ENCODE results near the gene PRRC2A.

The PRRC2A gene

GRCh38 chr6:31619805-31620585 is 520 bp upstream of the PRRC2A start:
- DNase-seq = peak; percentile 97
- Histone ChIP-seq H3K9me3 (no peaks in the 10 kb centered on the region), H3K36me3 (peaks cover 32% of the 10 kb centered on the region), H3K4me3 (ENCODE audit: low read depth, low read length) (peak overlapping the region; percentile 70), H3K4me1 (no peaks in the 10 kb centered on the region), H3K27me3 (no peaks in the 10 kb centered on the region)
- no peak for TF ChIP-seq CTCF (IDR thresholded peaks at IDR 0.05; ENCODE audit: low read depth, low read length)

DNA sequence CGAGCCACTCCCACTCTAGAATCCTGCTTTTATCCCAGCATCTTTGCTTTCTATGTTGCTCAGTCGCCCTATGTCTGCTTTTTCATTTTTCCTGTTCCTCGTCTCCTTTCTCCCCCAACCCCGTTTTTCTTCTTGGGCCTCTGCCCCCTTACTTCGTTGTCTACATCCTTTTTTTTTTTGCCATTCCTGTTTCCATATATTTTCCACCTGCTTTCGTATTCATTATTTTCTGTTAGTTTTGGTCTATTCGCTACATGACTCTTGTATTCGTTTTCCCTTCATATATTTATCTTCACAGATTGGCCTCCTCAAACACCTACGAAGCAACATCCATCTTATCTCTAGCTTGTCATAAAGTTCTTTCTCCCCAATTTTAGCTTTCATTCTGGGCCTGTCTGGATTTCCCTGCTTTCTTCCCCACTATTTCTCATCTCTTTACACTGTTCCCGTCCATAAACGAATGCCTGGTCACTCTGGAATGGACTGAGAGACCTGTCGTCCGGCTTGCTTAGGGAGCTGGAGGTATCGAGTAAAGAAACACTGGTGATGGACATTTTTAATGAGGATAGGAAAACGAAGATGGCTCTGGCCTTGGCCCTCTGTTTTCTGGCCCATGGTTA is 915 bp downstream of the PRRC2A start:
- DNase-seq = no peak
- Histone ChIP-seq H3K9me3 (no peaks in the 10 kb centered on the region), H3K4me3 (ENCODE audit: low read depth, low read length) (peak overlapping the region; percentile 85), H3K36me3 (peaks cover 46% of the 10 kb centered on the region), H3K4me1 (no peaks in the 10 kb centered on the region), H3K27me3 (no peaks in the 10 kb centered on the region)
- TF ChIP-seq CTCF (IDR thresholded peaks at IDR 0.05; ENCODE audit: low read depth, low read length) = no peak

DNA sequence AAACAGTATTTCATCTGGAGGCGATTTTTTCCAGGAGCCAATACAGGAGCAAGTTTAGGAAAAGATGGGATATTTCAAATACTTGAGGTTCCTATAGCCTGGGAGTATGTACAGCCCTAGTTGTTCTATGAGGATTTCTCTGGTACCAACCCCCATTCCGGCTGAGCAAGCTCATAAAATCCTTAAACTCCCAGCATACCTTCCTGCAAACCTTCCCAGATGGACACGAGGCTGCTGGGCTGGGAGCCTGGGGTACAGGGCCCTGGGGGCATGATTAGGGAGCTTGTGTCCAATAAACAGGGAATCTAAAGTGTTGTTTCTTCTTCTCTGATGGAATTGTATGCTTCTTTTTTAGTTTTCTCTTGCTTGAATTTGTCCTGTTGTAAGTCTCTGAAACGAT is 1.5 kb downstream of the PRRC2A start:
- peak overlapping the region; percentile 85 for H3K4me3 ChIP-seq (ENCODE audit: low read depth, low read length)
- H3K27me3 ChIP-seq = no peaks in the 10 kb centered on the region
- peaks cover 52% of the 10 kb centered on the region for H3K36me3 ChIP-seq
- H3K9me3 ChIP-seq = no peaks in the 10 kb centered on the region
- TF ChIP-seq CTCF (IDR thresholded peaks at IDR 0.05; ENCODE audit: low read depth, low read length) = no peak
- H3K4me1 ChIP-seq = no peaks in the 10 kb centered on the region
- DNase-seq = no peak

DNA sequence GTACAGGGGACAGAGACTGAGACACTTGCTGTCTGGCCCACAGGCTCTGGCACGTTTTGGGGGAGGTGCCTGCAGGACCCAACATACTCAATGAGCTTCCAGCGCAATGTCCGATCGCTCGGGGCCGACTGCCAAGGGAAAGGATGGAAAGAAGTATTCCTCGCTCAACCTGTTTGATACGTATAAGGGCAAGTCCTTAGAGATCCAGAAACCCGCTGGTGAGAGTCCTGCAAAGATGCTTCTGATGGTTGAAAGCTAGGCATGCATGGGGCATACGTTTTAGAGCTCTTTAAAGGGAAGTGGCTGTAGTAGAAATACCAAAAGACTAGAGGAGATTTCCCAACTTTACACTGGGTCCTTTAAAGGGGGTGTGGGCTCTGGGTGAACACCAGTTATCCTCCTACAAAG is 2.2 kb downstream of the PRRC2A start:
- no peaks in the 10 kb centered on the region for H3K4me1 ChIP-seq
- no peaks in the 10 kb centered on the region for H3K27me3 ChIP-seq
- peaks cover 59% of the 10 kb centered on the region for H3K36me3 ChIP-seq
- no peaks in the 10 kb centered on the region for H3K9me3 ChIP-seq
- TF ChIP-seq CTCF (IDR thresholded peaks at IDR 0.05; ENCODE audit: low read depth, low read length) = no peak
- no peak for DNase-seq
- H3K4me3 ChIP-seq (ENCODE audit: low read depth, low read length) = peak overlapping the region; percentile 85

DNA sequence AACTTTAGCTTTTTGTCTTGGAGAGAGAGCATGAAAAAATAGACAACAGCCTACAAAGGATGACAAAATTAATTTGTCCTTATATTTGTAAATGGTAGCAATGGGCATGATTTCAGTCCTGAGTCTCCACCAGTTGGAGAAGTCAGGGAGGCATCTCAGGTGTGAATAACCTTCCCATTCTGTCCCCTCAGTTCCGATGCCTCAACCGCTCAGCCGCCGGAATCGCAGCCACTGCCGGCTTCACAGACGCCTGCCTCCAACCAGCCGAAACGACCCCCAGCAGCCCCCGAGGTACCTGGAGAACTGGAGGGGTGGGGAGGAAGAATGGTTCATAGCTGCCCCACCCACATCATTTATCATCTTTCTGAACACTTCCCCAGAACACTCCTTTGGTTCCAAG is 3.6 kb downstream of the PRRC2A start:
- Histone ChIP-seq H3K27me3 (no peaks in the 10 kb centered on the region), H3K4me3 (ENCODE audit: low read depth, low read length) (no peak overlapping the region), H3K36me3 (peaks cover 73% of the 10 kb centered on the region), H3K4me1 (no peaks in the 10 kb centered on the region), H3K9me3 (no peaks in the 10 kb centered on the region)
- no peak for DNase-seq
- TF ChIP-seq CTCF (IDR thresholded peaks at IDR 0.05; ENCODE audit: low read depth, low read length) = no peak

DNA sequence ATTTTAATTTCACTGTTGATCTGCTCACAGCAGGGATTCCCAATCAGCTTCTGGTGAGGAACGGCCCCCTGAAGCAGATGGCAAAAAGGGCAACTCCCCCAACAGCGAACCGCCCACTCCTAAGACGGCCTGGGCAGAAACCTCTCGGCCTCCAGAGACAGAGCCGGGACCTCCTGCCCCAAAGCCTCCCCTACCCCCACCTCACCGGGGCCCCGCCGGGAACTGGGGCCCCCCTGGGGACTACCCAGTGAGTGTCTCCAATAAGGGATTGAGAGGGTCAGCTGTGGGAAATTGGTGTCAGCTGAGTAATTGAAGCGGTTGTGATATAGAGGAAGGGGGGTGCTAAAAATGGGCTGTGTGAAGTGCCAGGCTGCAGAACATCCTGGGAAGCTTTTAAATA is 6.4 kb downstream of the PRRC2A start:
- H3K9me3 ChIP-seq = no peaks in the 10 kb centered on the region
- TF ChIP-seq CTCF (IDR thresholded peaks at IDR 0.05; ENCODE audit: low read depth, low read length) = no peak

More for the DNA sequence above, 6.4 kb downstream of the PRRC2A start:
- Histone ChIP-seq H3K36me3 (peaks cover 97% of the 10 kb centered on the region), H3K4me3 (ENCODE audit: low read depth, low read length) (no peak overlapping the region), H3K4me1 (no peaks in the 10 kb centered on the region), H3K27me3 (no peaks in the 10 kb centered on the region)
- no peak for DNase-seq
